Stomach (tissue), 4 donors: Measurements from ENCODE around the gene TRIM38.
"Not testable (repeated sequence)": the region's sequence is repeated elsewhere in the genome, so short reads cannot be mapped to it uniquely, and the experiment has no call there.

Experiments used
- CTCF ChIP-seq, 7 experiments: fragments of 450-650 bp in 4 of 7; fragments of 200-600 bp in 3 of 7; sonication (generic) in 3 of 7; IDR thresholded peaks; one replicate each; pipeline ENCODE4 v1.5.1; 2016 to 2019; ENCODE audit warnings: antibody characterized with exemption in 7 of 7, control low read depth in 2 of 7, mild to moderate bottlenecking in 1 of 7
- EP300 ChIP-seq: sonication (generic); formaldehyde crosslinking; IDR thresholded peaks from one replicate; pipeline ENCODE4 v1.6.1; 2017; ENCODE audit warnings: antibody characterized with exemption
- POLR2A ChIP-seq, 4 donors: fragments of 450-650 bp; IDR thresholded peaks; one replicate each; pipeline ENCODE4 v1.6.1; 2016; ENCODE audit warnings: antibody characterized with exemption in 4 of 4, control low read depth in 2 of 4, mild to moderate bottlenecking in 1 of 4, moderate library complexity in 1 of 4

GRCh38 chr6:26006940-26007305, 44.3 kb downstream of the TRIM38 start:
- TF ChIP-seq POLR2A (IDR thresholded peaks at IDR 0.05); EP300; CTCF (IDR thresholded peaks at IDR 0.05): not testable (repeated sequence)
